GM04503 (cell line): ENCODE measurements around the gene ADIPOR2.
A peak's percentile ranks its signal among the peaks of the same experiment; 100 is the strongest.

Experiments used
- DNase-seq: peaks from one replicate; pipeline ENCODE4 v3.0.0-alpha.2; 2012; ENCODE audit warnings: low read depth

The ADIPOR2 gene

DNA sequence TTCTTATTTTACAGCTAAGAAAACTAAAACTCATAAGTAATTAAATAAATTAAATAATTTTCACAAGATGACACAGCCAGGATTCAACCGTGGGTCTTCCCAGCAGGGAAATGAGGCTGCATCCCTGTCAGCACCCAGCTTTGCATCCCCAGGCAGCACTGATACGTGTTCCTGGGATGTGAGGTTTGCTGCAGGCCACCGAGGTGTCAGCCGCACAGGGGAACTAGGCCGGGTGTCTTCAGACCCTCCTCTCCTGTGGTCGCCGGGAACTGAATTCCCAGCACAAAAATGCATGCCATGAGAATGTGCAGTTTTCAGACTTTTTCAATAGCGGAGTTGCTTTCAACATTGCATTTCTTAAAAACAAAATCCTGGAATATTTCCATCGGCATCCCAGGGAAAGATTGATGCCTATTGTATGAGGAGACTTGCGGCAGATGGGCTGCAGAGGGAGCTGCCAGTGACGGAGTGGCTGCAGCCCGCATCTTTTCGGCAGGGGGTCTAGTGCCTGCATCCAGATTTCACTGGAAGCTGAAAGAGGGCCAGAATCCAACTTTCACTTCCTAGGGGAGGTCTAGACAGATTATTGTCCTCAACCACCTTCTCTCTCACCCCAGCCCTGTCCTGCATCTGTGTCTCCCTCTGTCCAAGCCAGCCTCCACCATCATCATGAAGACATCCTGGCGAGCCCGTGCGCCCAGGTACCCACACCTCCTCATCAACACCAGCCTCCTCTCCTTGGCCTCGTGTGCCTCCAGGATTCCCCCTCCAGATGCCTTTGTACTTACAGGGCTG lies 142.1 kb downstream of the ADIPOR2 start:
- DNase-seq, result no peak

DNA sequence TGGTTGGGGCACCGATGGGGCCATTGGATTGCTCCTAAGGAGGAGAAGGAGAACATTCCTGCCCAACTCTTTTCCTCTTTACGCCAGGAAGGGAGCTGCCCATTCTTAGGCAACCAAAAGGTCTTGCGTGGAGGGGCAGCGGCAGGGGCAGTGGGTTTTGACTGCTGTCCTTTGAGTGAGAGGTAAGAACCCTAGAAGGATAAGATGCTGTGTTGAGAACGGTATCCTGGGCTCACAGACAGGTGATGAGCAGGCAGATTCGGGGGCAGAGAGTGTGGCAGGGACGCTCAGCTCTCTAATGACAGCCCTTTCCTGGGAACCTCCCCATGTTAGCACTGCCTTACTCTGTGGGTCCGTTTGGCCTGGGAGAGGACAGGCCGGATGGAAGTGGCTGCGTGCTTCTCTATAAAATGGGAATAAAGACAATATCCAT lies 142.7 kb downstream of the ADIPOR2 start:
- no peak for DNase-seq

- no peak for DNase-seq
These were observed 143.5 kb downstream of the ADIPOR2 start for GRCh38 chr12:1834186-1834925.

GRCh38 chr12:1835211-1836131 lies 144.6 kb downstream of the ADIPOR2 start:
- no peak for DNase-seq

- no peak for DNase-seq
These were observed 145.5 kb downstream of the ADIPOR2 start for GRCh38 chr12:1836241-1836803.

GRCh38 chr12:1836854-1837421 lies 146.1 kb downstream of the ADIPOR2 start:
- no peak for DNase-seq

- peak; percentile 19 for DNase-seq
These were observed 146.8 kb downstream of the ADIPOR2 start for GRCh38 chr12:1837541-1838204.
